Measurements from ENCODE around the gene PRDM5.

- TF ChIP-seq CTCF (IDR thresholded peaks at IDR 0.05; ENCODE audit: extremely low read depth in 1 of 2, insufficient read depth in 1 of 2, low read depth in 1 of 2, low read length in 2 of 2) (no peak), EZH2 (IDR thresholded peaks at IDR 0.05; ENCODE audit: borderline replicate concordance, low read depth, low read length, severe bottlenecking) (no peak), POLR2AphosphoS5 (IDR thresholded peaks at IDR 0.05; ENCODE audit: insufficient read depth, low read depth, low read length) (no peak), POLR2A (IDR thresholded peaks at IDR 0.05; ENCODE audit: low read depth, low read length) (no peak)
These were observed 36.3 kb downstream of the PRDM5 start for GRCh38 chr4:120886191-120886590.

All from endothelial cell of umbilical vein (primary cell).